Right lobe of liver (tissue), 6 donors: ENCODE data around the gene HUS1B. TPM values are rescaled to one million over a fixed set of nuclear protein-coding genes. Genes with fewer than 3 reads are reported as not detected.

Experiments
- ATAC-seq, 4 donors: fragments of 200-7000 bp; cut with Tn5 transposase; one replicate each; pipeline ENCODE4 v1.9.1; 2020; ENCODE audit warnings: mild to moderate bottlenecking in 4 of 4, moderate library complexity in 4 of 4
- DNase-seq, 3 donors: peaks; one replicate each; pipeline ENCODE4 v3.0.0-alpha.2; 2020
- H3K27ac ChIP-seq, 3 donors: fragments of 200-600 bp; one replicate each; pipeline ENCODE4 v1.8.0; 2022
- H3K27me3 ChIP-seq, 2 donors: fragments of 200-600 bp; one replicate each; pipeline ENCODE4 v1.8.0; 2022
- H3K36me3 ChIP-seq, 4 donors: fragments of 200-600 bp; sonication (generic) in 1 of 4; one replicate each; pipeline versions ENCODE4 v1.5.1 to v1.8.0; 2017 to 2022; ENCODE audit warnings: control low read depth in 1 of 4
- H3K4me1 ChIP-seq, 4 donors: fragments of 200-600 bp; sonication (generic) in 1 of 4; one replicate each; pipeline versions ENCODE4 v1.5.1 to v1.8.0; 2017 to 2022; ENCODE audit warnings: control low read depth in 1 of 4
- H3K4me3 ChIP-seq, 3 donors: fragments of 200-600 bp; one replicate each; pipeline ENCODE4 v1.8.0; 2022
- H3K9me3 ChIP-seq, 4 donors: fragments of 200-600 bp; sonication (generic) in 1 of 4; one replicate each; pipeline versions ENCODE4 v1.5.1 to v1.8.0; 2017 to 2022; ENCODE audit warnings: control low read depth in 1 of 4
- POLR2A ChIP-seq: fragments of 450-650 bp; IDR thresholded peaks from one replicate; pipeline ENCODE4 v1.6.1; 2017; ENCODE audit warnings: antibody characterized with exemption, mild to moderate bottlenecking
- WGBS: methylation state at CpG from one replicate; pipeline ENCODE4 v1.1.6; 2018; ENCODE audit warnings: low coverage, low lambda C conversion rate; ENCODE audit not compliant: insufficient coverage; ENCODE audit errors: missing lambda C conversion rate; 5-methylcytosine and 5-hydroxymethylcytosine counted together
- intact Hi-C, 2 donors: fragments of 100-400 bp; cut with DNase I; formaldehyde crosslinking; loops; one replicate each; pipeline versions ENCODE4 v1.11.2 to v1.14.1; 2022
- total RNA-seq, 6 experiments: library from RNA; depleted of rRNA in 2 of 6; stranded (reverse); fragments of >200 nt in 2 of 6; fragmentation: NEBNext Ultra II Directional in 3 of 6; extraction: Animal tissue kit (Norgen Biotek cat#: 25700) in 3 of 6; gene quantifications; one replicate each; pipeline versions ENCODE4 v1.1.0 to v1.2.4, GENCODE V29; 2016 to 2023
- TF ChIP-seq, protein P1 (sequence below), 4 donors: fragments of 200-600 bp in 3 of 4; fragments of 450-650 bp in 1 of 4; IDR thresholded peaks; one replicate each; pipeline versions ENCODE4 v1.5.1 to v1.8.0; 2016 to 2022; ENCODE audit warnings: antibody characterized with exemption in 4 of 4, mild to moderate bottlenecking in 2 of 4
- donor health status: DM: no; HTN: yes; CAD: no.
- donor health status: DM: no; HTN: no; CAD: no.
- donor health status: DM: no; HTN: no; CAD: no.
- donor health status: DM: no; HTN: yes; CAD: no.
- donor health status: DM: no; HTN: yes; CAD: no.

The HUS1B gene
- total RNA-seq, 6 experiments from 2014 or later, result 0.26 to 2.8 (median 0.34) TPM; not detected in 1

DNA sequence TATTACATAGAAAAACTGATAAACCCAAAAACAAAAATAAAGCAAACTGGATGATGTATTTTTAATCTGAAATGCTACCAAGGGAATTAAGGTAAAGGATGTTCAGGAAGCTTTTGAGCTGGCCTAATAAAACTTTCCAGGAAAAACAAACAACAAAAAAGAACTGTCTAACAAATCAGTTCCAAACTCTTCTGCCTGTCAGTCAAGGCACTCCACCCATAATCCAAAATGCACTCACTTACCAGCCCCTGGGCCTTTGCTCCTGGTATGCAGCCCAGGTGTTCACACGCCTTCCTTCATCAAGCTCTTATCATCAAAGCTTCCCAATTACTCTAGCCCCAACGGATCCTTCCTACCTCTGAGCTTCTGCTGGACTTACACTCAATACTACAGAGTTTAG is 32.3 kb upstream of the HUS1B start:
- Histone ChIP-seq H3K36me3 (no peaks in the 10 kb centered on the region), H3K27me3 (no peaks in the 10 kb centered on the region), H3K4me1 (peaks cover 0 to 3% (median 3%) of the 10 kb centered on the region in 4 donors), H3K9me3 (no peaks in the 10 kb centered on the region), H3K4me3 (no peak overlapping the region), H3K27ac (no peak overlapping the region)
- ATAC-seq (no peak), DNase-seq (no peak)
- intact Hi-C loops, result no loop called here
- 80% methylated on average over 2 of the region's 2 CpGs for WGBS
- TF ChIP-seq, protein P1, sequence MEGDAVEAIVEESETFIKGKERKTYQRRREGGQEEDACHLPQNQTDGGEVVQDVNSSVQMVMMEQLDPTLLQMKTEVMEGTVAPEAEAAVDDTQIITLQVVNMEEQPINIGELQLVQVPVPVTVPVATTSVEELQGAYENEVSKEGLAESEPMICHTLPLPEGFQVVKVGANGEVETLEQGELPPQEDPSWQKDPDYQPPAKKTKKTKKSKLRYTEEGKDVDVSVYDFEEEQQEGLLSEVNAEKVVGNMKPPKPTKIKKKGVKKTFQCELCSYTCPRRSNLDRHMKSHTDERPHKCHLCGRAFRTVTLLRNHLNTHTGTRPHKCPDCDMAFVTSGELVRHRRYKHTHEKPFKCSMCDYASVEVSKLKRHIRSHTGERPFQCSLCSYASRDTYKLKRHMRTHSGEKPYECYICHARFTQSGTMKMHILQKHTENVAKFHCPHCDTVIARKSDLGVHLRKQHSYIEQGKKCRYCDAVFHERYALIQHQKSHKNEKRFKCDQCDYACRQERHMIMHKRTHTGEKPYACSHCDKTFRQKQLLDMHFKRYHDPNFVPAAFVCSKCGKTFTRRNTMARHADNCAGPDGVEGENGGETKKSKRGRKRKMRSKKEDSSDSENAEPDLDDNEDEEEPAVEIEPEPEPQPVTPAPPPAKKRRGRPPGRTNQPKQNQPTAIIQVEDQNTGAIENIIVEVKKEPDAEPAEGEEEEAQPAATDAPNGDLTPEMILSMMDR (IDR thresholded peaks at IDR 0.05), result no peak
- TF ChIP-seq POLR2A, result no peak

DNA sequence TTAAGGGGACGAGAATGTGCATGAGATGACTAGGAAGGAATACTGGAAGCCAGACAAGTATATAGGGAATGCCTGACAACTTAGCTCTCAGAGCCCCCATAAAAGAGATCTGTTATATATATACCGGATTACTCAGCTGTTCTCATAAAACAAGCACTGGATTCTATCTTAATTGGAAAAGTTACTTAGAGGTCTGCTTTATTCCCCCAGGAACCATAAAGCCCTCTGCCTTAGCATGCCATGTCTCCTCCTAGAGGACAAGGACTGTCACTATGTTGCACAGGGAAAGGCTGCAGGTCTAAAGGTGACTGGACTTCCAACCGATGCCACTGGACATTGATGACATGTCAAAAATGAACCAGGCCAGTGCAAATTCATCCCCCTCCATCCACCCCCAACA is 29.6 kb upstream of the HUS1B start:
- DNase-seq (no peak), ATAC-seq (peak in 3 of 4 donors; percentile 50 to 72 (median 58))
- no peak overlapping the region for H3K4me3 ChIP-seq
- H3K27me3 ChIP-seq, result no peaks in the 10 kb centered on the region
- H3K4me1 ChIP-seq, result peaks cover 0 to 3% (median under 1%) of the 10 kb centered on the region in 4 donors
- no peaks in the 10 kb centered on the region for H3K9me3 ChIP-seq
- TF ChIP-seq, protein P1 (IDR thresholded peaks at IDR 0.05), result peak in 3 of 4 donors; percentile 15 to 37 (median 17)
- no peak for TF ChIP-seq POLR2A
- WGBS, result 67% methylated on average over 3 of the region's 3 CpGs
- H3K27ac ChIP-seq, result no peak overlapping the region
- no peaks in the 10 kb centered on the region for H3K36me3 ChIP-seq
- intact Hi-C loops, result no loop called here

DNA sequence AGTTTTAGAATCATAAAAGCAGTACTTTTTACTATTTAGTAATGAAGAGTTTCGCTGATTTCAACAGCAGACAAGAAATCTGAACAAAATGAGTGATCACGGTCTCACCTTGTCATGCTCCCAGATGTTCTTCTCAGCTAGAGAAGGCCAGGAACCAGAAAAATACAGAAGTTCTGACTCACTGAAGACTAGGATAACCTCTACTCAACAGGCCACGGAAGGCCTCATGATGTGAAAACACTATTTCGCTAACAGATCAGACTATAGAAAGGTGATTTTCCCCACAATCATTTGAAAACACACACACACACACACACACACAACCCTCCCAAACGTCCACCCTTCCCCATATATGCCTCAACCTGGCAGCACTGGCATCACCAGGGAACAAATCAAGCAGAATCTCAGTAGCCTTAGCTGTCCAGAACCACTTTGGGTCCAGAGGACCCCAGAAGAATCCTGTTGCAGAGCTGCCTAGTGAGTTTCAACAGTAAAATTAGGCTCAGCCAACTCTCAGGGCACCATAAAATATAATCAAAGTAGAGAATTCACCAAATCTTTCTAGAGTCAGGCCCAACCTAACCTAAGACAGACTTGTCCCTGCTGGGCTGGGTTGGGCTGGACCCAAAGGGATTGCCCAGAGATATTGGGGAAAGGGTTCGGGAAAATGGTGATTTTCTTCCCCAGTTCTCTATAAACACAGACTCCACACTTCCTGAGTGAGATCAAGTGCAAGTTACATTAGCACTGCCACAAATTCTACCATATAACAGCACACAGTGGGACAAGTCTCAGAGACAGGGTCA is 28.1 kb upstream of the HUS1B start:
- 91% methylated on average over 5 of the region's 6 CpGs for WGBS
- intact Hi-C loops, result no loop called here
- DNase-seq (no peak), ATAC-seq (no peak)
- Histone ChIP-seq H3K4me3 (no peak overlapping the region), H3K27me3 (no peaks in the 10 kb centered on the region), H3K36me3 (no peaks in the 10 kb centered on the region), H3K9me3 (no peaks in the 10 kb centered on the region), H3K4me1 (no peaks in the 10 kb centered on the region), H3K27ac (no peak overlapping the region)
- TF ChIP-seq, protein P1 (IDR thresholded peaks at IDR 0.05), result no peak
- no peak for TF ChIP-seq POLR2A

DNA sequence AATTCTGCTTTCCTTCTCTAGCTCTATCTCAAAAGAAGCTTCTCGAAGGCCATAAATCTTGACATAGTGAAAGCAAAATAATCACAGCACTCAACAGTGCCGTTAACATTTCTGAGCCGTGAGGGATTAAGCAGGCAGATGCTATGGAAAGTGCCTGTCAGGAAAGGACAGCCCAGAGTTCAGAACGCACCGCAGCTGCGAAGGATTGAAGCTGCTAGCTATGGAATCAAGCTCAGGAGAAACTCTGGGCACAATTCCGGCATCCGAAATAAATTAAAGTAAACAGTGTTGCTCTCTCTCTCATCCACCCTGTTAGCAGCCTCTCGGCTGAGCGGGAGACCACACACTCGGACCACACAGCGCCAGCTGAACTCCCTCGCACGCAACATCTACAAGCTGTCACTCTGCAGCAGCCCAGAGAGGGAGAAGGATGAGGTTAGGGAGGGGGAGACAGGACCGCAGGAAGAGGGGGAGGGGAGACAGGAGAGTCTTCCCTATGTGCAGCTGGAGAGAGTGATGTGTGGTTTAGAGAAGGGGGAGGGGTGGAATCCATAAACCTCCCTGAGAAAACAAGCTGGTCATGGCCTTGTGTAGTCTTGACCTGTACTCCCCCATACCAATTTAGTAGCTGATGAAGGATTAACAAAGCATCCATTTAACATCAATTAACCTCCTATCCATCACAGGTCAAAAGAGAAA is 27.0 kb upstream of the HUS1B start:
- ATAC-seq (peak in 2 of 4 donors; percentile 26 to 38), DNase-seq (no peak)
- H3K27me3 ChIP-seq, result no peaks in the 10 kb centered on the region
- intact Hi-C loops, result no loop called here
- WGBS, result 53% methylated on average over 8 of the region's 15 CpGs
- H3K36me3 ChIP-seq, result no peaks in the 10 kb centered on the region
- no peak for TF ChIP-seq POLR2A
- TF ChIP-seq, protein P1 (IDR thresholded peaks at IDR 0.05), result no peak
- no peak overlapping the region for H3K27ac ChIP-seq
- H3K4me1 ChIP-seq, result no peaks in the 10 kb centered on the region
- H3K4me3 ChIP-seq, result no peak overlapping the region
- no peaks in the 10 kb centered on the region for H3K9me3 ChIP-seq
